IPS-11a (cell line): ENCODE data around the gene ATP11B.
"Not testable (repeated sequence)": the region's sequence is repeated elsewhere in the genome, so short reads cannot be mapped to it uniquely, and the experiment has no call there.

Experiments used
- H3K4me3 ChIP-seq: one replicate; pipeline ENCODE4 v1.5.1; 2013; ENCODE audit warnings: low read depth, low read length, control low read depth

ATP11B gene

DNA sequence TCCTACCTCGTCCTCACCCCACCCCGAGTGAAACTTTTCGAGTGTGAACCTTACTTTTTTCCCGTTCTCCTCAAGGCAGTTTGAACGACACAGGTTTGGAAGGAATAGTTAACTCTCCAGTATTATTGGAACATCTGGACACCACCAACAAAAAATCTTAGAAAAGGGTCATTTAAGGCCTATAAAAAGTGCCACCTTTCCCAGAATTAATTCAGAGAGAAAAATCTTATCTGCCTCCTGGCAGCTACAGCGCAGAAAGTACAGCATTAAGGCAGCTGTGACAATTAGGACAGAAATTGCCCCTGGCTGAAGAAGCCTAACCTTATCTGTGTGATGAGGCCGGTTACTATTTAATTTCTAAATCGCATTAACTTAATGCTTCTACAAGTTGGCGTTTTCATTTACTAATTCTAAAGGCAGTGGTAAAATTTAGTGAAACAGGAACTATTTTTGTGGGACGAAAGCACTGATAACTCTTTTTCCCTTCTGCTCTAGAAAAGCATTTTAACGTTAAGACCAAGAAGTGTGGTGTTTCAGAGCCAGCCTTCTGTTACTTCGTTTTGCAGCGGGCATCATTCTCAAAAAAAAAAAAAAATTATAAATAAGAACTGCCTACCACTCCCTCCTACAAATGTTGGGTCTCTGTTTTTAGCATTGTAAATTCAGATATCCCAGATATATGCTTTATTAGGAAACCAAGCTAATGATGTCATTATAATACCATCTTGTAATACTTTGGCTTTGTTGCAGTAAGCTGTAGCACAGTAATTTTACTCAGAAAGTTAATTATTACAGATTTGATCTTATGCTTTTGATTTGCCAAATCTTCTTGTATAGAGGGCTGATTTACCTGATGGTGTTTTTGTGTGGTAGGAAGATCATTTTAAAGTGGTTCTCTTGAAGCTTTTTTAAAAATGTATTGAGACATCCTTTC, 1.4 kb downstream of the ATP11B start:
- peak overlapping the region; percentile 66 for H3K4me3 ChIP-seq

DNA sequence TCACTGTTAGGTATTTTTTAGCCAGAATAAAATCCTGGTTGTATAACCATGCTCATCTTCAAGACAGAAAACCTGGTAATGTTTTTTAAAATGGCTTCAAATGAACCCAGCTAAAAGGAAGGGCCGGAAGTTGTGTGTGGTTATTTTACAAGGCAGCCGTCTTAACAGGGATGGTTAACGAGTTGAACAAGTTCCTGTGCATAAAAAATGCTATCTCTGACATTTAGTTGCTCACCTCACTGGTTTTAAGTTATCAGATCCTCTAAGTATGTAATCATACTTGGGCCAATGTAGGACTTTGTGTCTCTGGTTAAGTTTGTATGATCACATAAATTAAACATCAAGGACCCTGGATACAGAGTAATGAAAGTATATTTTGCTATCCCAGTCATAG, 2.1 kb downstream of the ATP11B start:
- H3K4me3 ChIP-seq, result no peak overlapping the region

DNA sequence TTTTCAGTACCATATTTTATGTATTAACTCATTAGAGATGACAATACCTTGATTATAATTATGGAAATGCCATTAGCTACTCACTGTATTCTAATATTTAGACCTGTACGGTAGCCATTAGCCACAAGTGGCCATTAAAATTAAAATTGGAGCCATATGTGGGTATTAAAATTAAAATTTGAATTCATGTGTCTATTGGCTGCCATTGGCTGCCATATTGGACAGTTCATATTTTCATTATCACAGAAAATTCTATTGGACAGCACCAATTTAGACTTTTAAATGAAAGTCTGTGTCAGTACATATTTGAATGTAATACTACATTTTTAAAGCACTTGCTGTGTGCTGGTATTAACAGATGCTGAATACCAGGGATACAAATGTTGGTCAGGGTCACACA, 3.0 kb downstream of the ATP11B start:
- no peak overlapping the region for H3K4me3 ChIP-seq

DNA sequence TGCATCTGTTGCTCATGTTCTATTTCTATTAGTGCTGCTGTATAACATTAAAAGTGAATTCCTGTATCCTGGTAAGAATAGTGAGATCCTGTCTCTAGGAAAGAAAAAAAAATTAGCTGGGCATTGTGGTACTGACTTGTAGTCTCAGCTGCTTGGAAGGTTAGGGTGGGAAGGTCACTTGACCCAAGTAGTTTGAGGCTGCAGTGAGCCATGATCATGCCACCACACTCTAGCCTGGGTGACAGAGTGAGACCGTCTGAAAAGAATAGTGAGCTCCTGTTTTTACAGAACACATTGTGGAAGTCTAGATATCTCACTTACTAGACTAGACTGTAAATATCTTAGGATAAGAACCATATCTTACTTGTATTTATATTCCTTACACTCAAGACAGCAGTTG, 4.6 kb downstream of the ATP11B start:
- no peak overlapping the region for H3K4me3 ChIP-seq

DNA sequence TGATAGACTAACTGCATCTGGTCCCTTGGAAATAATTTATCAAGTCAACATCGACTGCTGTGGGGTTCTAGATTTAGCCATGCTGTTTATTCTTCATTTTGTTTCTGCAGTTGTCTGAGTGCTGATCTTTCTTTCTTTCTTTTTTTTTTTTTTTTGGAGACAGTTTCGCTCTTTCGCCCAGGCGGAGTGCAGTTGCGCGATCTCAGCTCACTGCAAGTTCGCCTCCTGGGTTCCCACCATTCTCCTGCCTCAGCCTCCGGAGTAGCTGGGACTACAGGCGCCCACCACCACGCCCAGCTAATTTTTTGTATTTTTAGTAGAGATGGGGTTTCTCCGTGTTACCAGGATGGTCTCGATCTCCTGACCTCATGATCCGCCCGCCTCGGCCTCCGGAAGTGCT, 5.8 kb downstream of the ATP11B start:
- not testable (repeated sequence) for H3K4me3 ChIP-seq

DNA sequence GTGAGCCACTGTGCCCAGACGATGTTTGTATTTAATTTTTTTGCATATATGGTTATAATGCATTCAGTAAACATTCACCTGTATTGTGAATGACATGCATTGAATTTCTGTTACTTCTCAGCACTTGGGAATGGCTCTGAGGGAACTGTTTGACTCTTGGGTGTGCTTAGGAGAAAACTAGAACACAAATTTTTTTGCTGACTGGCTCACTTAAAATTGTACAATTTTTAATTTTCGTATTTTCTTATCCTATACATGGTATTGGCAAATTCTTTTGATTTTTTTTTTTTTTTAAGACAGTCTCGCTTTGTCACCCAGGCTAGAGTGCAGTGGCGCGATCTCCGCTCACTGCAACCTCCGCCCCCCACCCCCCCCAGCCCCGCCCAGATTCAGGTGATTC, 7.2 kb downstream of the ATP11B start:
- no peak overlapping the region for H3K4me3 ChIP-seq

GRCh38 chr3:182802413-182803390, 9.4 kb downstream of the ATP11B start:
- H3K4me3 ChIP-seq, result no peak overlapping the region

DNA sequence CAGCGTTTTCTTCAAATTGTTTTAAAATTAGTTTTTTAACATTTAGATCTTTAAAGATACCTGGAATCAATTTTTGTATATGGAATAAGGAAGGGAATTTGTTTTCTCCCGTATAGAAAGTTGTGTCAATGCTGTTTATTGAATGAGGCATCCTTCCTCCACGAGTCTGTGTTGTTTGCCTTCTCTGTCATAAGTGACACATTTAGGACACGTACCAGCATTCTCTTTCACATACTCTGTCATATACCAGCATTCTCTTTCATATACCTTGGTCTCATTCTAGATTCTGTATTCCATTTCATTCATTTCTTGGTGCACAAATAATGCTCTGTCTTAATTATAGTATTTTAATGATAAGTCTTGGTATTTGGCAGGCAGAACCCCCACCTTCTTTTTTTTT, 10.3 kb downstream of the ATP11B start:
- no peak overlapping the region for H3K4me3 ChIP-seq

GRCh38 chr3:182807061-182807460, 13.8 kb downstream of the ATP11B start:
- no peak overlapping the region for H3K4me3 ChIP-seq

DNA sequence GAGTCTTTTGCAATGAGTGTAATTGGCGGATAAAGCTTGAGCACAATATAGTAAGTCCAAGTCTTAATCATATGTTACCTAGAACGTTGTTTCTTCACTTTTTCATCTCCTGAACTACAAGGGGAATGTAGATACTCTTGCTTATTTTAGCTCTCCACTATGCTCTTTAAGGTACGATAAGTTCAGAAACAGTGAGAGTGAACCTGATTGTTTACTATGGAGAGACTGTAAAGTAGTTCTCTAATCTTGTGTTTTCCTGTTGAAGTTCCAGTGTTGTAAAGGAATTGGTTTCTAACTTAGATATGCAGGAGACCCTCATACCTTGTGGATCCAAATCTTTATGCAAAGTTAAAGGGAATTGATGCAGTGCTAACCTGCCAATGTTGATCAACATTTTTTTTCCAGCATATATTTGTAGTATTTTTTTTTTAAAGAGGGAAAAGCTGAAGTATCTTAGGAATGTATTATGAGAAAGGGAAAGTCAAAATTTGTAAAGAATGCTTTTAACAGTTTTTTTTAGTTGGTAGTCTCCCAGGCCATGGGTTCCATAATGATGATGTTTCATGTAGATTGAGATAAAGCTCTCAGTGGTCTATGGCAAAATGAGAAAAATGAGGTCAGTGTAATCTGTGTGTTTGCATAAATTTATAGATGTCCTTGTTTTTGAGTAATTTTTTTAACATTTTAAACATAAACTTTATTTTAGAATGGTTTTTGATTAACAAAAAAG, 14.9 kb downstream of the ATP11B start:
- H3K4me3 ChIP-seq, result no peak overlapping the region

GRCh38 chr3:182809531-182809930, 16.2 kb downstream of the ATP11B start:
- H3K4me3 ChIP-seq, result no peak overlapping the region

DNA sequence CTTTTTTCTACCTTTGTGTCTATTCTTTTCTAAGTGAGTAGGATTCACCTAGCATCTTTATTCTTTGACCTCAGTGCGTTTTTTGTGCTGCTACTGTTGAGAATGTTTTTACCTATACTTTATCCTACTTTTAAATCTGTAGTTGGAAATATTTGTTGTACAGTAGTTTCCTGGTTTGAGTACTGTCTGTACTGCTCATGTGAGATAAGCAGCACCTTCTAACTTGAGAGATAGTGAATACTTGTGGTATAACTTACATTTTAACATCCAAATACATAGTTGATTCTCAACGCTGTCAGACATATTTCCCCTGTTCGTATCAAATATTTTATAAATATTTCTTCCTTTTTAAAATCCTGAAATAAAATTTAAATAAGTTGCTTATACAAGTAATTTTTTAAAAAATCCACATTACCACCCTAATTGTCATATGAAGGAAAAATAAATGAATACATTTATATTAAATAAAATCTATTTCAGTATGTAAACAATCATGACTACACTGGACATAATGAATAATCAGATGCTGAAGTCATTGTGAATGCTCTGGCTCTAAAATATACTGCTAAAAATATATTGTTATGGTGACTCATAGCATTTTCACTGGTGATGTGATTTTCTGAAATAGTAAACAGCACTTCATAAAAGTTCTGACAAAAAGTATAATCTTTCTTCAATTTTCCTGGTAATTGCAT, 17.4 kb downstream of the ATP11B start:
- H3K4me3 ChIP-seq, result no peak overlapping the region

- H3K4me3 ChIP-seq, result no peak overlapping the region
These were observed 17.9 kb downstream of the ATP11B start for GRCh38 chr3:182811269-182811596.

DNA sequence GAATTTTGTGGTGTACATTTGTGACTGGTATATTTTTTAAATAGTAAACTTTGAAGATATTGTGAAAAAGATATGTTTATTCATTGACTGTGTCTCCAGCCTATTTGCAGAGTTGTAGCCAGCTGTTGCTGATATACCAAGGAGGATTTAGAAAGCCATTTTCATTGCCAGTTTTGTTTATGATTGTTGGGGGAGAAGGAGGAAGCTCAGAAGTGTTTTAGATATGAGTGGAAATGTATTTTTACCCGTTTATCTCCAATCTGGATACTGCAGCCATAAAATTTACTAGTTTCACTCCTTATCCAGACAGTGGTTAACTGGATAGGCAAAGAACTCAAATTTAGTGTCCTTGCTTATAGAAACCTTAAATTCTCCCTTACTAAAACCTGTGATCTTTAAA, 18.8 kb downstream of the ATP11B start:
- H3K4me3 ChIP-seq, result no peak overlapping the region

DNA sequence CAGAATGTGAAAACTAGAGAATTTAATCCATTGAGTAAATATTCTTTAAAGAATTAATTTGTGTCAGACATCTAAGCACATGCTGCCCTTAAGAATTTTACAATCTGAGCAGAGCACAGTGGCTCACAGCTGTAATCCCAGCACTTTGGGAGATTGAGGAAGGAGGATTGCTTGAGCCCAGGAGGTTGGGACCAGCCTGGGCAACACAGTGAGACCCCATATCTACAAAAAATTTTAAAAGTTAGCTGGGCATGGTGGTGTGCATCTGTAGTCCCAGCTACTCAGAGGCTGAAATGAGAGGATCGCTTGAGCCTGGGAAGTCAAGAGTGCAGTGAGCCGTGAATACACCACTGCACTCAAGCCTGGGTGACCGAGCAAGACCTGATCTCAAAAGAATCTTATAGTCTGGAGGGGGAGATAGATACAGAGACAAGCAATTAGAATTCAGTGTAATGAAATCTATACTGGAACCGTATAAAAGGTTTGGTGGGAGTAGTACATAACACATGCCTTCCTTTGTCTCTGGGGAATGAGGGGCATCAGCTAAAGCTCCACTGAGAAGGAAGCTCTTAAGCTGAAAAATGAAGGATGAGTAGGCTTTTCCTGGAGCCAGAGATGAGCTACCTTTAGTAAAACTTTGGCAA, 21.2 kb downstream of the ATP11B start:
- no peak overlapping the region for H3K4me3 ChIP-seq

- no peak overlapping the region for H3K4me3 ChIP-seq
These were observed 22.9 kb downstream of the ATP11B start for GRCh38 chr3:182816181-182816580.

DNA sequence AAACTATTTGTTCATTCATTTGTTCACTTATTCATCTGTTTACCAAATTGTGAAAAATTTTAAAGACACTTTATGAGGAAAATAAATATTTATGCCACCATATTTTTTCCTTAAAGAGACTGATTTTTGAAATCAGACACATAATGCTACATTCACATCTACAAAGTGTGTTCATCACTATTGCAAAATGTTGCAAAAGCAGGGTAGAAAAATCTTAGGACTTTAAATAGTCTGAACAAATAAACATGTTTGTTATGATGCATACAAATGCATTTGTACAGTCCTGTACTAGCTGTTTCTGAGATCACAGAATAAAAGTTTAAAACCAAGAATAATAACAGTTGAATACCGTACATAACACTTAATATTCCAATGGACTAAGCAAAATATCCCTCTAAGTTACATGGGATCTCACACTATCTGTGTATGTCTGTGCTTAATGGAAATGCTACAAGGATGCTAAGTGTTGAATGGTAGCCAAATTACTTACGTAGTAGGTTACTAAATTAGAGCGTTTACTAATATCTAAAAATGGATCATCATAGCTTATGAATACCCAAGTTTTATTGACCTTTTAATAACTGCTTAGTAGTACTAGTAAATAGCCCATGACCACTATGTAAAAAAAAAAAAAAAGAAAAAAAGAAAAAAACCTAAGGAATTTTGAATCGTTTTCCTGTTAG, 25.1 kb downstream of the ATP11B start:
- no peak overlapping the region for H3K4me3 ChIP-seq

GRCh38 chr3:182821221-182821981, 28.1 kb downstream of the ATP11B start:
- H3K4me3 ChIP-seq, result no peak overlapping the region

DNA sequence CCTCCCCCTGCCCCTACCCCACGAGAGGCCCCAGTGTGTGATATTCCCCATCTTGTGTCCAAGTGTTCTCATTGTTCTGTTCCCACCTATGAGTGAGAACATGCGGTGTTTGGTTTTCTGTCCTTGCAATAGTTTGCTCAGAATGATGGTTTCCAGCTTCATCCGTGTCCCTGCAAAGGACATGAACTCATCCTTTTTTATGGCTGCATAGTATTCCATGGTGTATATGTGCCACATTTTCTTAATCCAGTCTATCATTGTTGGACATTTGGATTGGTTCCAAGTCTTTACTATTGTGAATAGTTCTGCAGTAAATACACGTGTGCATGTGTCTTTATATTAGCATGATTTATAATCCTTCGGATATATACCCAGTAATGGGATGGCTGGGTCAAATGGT, 29.0 kb downstream of the ATP11B start:
- not testable (repeated sequence) for H3K4me3 ChIP-seq
